Measurements from ENCODE around the gene POMT2. TPM values are rescaled to one million over a fixed set of nuclear protein-coding genes. Genes with fewer than 3 reads are reported as not detected.

Gene POMT2
- total RNA-seq, 2 donors from 2014 or later: 20.8 to 25.5 TPM

GRCh38 chr14:77253333-77254190 is 67.1 kb downstream of the POMT2 start:
- ATAC-seq (no peak), DNase-seq (no peak)
- intact Hi-C loops (cut with DNase I): no loop called here

GRCh38 chr14:77251870-77252269 is 68.8 kb downstream of the POMT2 start:
- no peak for ATAC-seq
- DNase-seq: no peak
- intact Hi-C loops (cut with DNase I): no loop called here

GRCh38 chr14:77250927-77251326 is 69.8 kb downstream of the POMT2 start:
- ATAC-seq: no peak
- DNase-seq: no peak
- intact Hi-C loops (cut with DNase I): no loop called here

- ATAC-seq (no peak), DNase-seq (no peak)
- intact Hi-C loops (cut with DNase I): no loop called here
These were observed 71.4 kb downstream of the POMT2 start for GRCh38 chr14:77249286-77249685.

- no peak for ATAC-seq
- no peak for DNase-seq
- intact Hi-C loops (cut with DNase I): no loop called here
These were observed 72.0 kb downstream of the POMT2 start for GRCh38 chr14:77248666-77249065.

GRCh38 chr14:77246784-77247183 is 73.9 kb downstream of the POMT2 start:
- DNase-seq (no peak), ATAC-seq (no peak)
- intact Hi-C loops (cut with DNase I): no loop called here

- intact Hi-C loops (cut with DNase I): no loop called here
- ATAC-seq: no peak
- no peak for DNase-seq
These were observed 74.9 kb downstream of the POMT2 start for GRCh38 chr14:77245820-77246219.

- DNase-seq: no peak
- intact Hi-C loops (cut with DNase I): no loop called here
- ATAC-seq: no peak
These were observed 76.8 kb downstream of the POMT2 start for GRCh38 chr14:77243853-77244252.

- ATAC-seq (no peak), DNase-seq (no peak)
- intact Hi-C loops (cut with DNase I): no loop called here
These were observed 77.9 kb downstream of the POMT2 start for GRCh38 chr14:77242752-77243151.

GRCh38 chr14:77241955-77242354 is 78.7 kb downstream of the POMT2 start:
- no peak for DNase-seq
- intact Hi-C loops (cut with DNase I): no loop called here
- no peak for ATAC-seq

- no peak for ATAC-seq
- intact Hi-C loops (cut with DNase I): no loop called here
- DNase-seq: no peak
These were observed 80.3 kb downstream of the POMT2 start for GRCh38 chr14:77240336-77240915.

GRCh38 chr14:77239412-77239811 is 81.3 kb downstream of the POMT2 start:
- DNase-seq (no peak), ATAC-seq (no peak)
- intact Hi-C loops (cut with DNase I): no loop called here

GRCh38 chr14:77238996-77239395 is 81.7 kb downstream of the POMT2 start:
- ATAC-seq: no peak
- no peak for DNase-seq
- intact Hi-C loops (cut with DNase I): no loop called here

GRCh38 chr14:77238356-77238755 is 82.3 kb downstream of the POMT2 start:
- intact Hi-C loops (cut with DNase I): no loop called here
- peak in 1 of 2 donors; percentile 23 for ATAC-seq

GRCh38 chr14:77236814-77237213 is 83.9 kb downstream of the POMT2 start:
- intact Hi-C loops (cut with DNase I): no loop called here
- no peak for ATAC-seq
- DNase-seq: no peak

More at GRCh38 chr14:77238356-77238755, 82.3 kb downstream of the POMT2 start:
- DNase-seq: no peak

- intact Hi-C loops (cut with DNase I): no loop called here
- DNase-seq (no peak), ATAC-seq (no peak)
These were observed 89.0 kb downstream of the POMT2 start for GRCh38 chr14:77231721-77232120.

- intact Hi-C loops (cut with DNase I): no loop called here
- no peak for ATAC-seq
These were observed 89.8 kb downstream of the POMT2 start for GRCh38 chr14:77230914-77231313.

GRCh38 chr14:77228056-77228455 is 92.6 kb downstream of the POMT2 start:
- ATAC-seq (no peak), DNase-seq (no peak)

More at GRCh38 chr14:77230914-77231313, 89.8 kb downstream of the POMT2 start:
- DNase-seq: no peak

GRCh38 chr14:77225892-77226557 is 94.7 kb downstream of the POMT2 start:
- no peak for ATAC-seq
- intact Hi-C loops (cut with DNase I): no loop called here
- no peak for DNase-seq

More at GRCh38 chr14:77228056-77228455, 92.6 kb downstream of the POMT2 start:
- intact Hi-C loops (cut with DNase I): no loop called here

- ATAC-seq: no peak
- DNase-seq: no peak
- intact Hi-C loops (cut with DNase I): no loop called here
These were observed 95.4 kb downstream of the POMT2 start for GRCh38 chr14:77225254-77225653.

Data from left cardiac atrium (tissue), 4 donors.